ENCODE data around the gene FADD.

DNA sequence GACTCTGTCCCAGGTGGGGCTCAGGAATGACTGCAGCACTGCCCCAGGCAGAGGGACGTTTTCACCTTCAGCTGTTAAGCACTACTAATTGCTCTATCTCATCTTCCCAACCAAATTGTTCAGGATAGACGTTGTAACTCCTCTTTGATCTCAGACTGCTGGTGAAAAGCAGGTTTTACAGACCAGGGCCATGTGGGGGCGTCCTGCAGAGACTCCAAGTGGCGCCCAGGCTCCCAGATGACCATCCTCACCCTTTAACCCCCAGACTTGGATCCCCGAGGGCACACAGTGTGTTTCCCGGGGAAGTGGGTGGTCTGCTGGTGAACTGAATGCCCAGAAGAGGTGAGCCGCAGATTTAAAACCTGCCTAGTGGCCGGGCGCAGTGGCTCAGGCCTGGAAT, 23.9 kb downstream of the FADD start:
- TF ChIP-seq, protein P1, sequence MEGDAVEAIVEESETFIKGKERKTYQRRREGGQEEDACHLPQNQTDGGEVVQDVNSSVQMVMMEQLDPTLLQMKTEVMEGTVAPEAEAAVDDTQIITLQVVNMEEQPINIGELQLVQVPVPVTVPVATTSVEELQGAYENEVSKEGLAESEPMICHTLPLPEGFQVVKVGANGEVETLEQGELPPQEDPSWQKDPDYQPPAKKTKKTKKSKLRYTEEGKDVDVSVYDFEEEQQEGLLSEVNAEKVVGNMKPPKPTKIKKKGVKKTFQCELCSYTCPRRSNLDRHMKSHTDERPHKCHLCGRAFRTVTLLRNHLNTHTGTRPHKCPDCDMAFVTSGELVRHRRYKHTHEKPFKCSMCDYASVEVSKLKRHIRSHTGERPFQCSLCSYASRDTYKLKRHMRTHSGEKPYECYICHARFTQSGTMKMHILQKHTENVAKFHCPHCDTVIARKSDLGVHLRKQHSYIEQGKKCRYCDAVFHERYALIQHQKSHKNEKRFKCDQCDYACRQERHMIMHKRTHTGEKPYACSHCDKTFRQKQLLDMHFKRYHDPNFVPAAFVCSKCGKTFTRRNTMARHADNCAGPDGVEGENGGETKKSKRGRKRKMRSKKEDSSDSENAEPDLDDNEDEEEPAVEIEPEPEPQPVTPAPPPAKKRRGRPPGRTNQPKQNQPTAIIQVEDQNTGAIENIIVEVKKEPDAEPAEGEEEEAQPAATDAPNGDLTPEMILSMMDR (IDR thresholded peaks at IDR 0.05) = no peak
- TF ChIP-seq POLR2A (IDR thresholded peaks at IDR 0.05) = no peak
